ENCODE results near the gene PKD1. TPM values are rescaled to one million over a fixed set of nuclear protein-coding genes. Genes with fewer than 3 reads are reported as not detected.

Gene PKD1
- total RNA-seq, 6 donors from 2014 or later = 75.4 to 567 (median 106) TPM

DNA sequence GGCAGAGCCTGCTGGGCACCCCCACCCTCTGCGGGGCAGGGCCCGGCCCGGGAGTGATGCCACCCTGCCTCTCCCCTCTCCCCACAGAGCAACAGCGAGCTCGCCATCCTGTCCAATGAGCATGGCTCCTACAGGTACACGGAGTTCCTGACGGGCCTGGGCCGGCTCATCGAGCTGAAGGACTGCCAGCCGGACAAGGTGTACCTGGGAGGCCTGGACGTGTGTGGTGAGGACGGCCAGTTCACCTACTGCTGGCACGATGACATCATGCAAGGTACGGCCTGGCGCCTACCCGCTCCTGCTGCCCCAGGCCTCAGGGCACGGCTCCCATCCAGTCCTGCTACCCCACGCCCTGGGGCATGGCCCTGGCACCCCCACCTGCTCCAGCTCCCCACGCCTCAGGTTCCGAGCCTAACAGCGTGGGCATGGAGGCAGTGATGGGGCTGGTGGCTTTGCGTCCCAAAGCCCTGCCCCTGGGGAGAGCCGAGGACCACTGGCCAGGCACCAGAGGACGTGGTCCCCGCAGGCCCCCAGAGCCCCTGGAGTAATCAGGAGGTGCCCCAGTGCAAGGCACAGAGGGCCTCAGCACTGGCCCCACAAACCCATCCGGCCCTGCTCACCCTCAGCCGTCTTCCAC, 49.5 kb downstream of the PKD1 start:
- H3K36me3 ChIP-seq = peaks cover 11 to 97% (median 87%) of the 10 kb centered on the region in 4 donors
- ATAC-seq (ENCODE audit: low FRiP score in 2 of 2) (no peak), DNase-seq (peak in 1 of 2 donors; percentile 77)
- no peaks in the 10 kb centered on the region for H3K27me3 ChIP-seq
- 95 to 100% methylated on average over 2 to 27 of the region's 27 CpGs for WGBS, 2 donors
- no peaks in the 10 kb centered on the region for H3K9me3 ChIP-seq
- no peak overlapping the region for H3K4me3 ChIP-seq
- no peak overlapping the region for H3K27ac ChIP-seq
- TF ChIP-seq POLR2AphosphoS5 (IDR thresholded peaks at IDR 0.05) (no peak), POLR2A (IDR thresholded peaks at IDR 0.05) (no peak), EP300 (IDR thresholded peaks at IDR 0.05) (no peak)
- TF ChIP-seq, protein P1, sequence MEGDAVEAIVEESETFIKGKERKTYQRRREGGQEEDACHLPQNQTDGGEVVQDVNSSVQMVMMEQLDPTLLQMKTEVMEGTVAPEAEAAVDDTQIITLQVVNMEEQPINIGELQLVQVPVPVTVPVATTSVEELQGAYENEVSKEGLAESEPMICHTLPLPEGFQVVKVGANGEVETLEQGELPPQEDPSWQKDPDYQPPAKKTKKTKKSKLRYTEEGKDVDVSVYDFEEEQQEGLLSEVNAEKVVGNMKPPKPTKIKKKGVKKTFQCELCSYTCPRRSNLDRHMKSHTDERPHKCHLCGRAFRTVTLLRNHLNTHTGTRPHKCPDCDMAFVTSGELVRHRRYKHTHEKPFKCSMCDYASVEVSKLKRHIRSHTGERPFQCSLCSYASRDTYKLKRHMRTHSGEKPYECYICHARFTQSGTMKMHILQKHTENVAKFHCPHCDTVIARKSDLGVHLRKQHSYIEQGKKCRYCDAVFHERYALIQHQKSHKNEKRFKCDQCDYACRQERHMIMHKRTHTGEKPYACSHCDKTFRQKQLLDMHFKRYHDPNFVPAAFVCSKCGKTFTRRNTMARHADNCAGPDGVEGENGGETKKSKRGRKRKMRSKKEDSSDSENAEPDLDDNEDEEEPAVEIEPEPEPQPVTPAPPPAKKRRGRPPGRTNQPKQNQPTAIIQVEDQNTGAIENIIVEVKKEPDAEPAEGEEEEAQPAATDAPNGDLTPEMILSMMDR (IDR thresholded peaks at IDR 0.05) = no peak
- H3K4me1 ChIP-seq = peaks cover 19 to 37% (median 25%) of the 10 kb centered on the region in 4 donors

DNA sequence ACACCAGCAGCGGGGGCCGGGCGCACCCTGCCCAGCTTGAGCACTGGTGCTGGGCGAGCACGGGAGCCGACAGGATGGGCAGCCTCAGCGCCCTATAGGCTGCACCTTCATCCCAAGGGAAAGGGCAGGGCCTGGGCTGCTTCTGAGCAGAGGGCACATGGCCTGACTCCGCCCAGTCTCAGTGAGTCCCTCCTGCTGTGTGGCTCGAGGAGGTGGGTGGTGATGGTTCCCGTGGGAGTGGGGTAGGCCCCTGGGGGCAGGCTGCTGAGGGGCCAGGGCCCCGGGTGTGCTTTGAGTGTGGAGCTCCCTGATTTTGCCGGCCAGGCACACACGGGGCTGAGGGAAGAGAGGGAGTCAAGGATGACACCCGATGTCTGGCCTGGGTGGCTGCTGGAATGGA, 50.0 kb downstream of the PKD1 start:
- TF ChIP-seq, protein P1 (IDR thresholded peaks at IDR 0.05) = no peak
- TF ChIP-seq POLR2A (IDR thresholded peaks at IDR 0.05) (no peak), POLR2AphosphoS5 (IDR thresholded peaks at IDR 0.05) (no peak), EP300 (IDR thresholded peaks at IDR 0.05) (no peak)
- H3K4me3 ChIP-seq = no peak overlapping the region
- DNase-seq = no peak
- no peak overlapping the region for H3K27ac ChIP-seq
- H3K4me1 ChIP-seq = peaks cover 19 to 36% (median 27%) of the 10 kb centered on the region in 4 donors
- H3K36me3 ChIP-seq = peaks cover 11 to 99% (median 88%) of the 10 kb centered on the region in 4 donors
- 85% methylated on average over 7 to 14 of the region's 14 CpGs for WGBS, 2 donors
- no peaks in the 10 kb centered on the region for H3K9me3 ChIP-seq
- H3K27me3 ChIP-seq = no peaks in the 10 kb centered on the region
- ATAC-seq (ENCODE audit: low FRiP score in 2 of 2) = no peak

DNA sequence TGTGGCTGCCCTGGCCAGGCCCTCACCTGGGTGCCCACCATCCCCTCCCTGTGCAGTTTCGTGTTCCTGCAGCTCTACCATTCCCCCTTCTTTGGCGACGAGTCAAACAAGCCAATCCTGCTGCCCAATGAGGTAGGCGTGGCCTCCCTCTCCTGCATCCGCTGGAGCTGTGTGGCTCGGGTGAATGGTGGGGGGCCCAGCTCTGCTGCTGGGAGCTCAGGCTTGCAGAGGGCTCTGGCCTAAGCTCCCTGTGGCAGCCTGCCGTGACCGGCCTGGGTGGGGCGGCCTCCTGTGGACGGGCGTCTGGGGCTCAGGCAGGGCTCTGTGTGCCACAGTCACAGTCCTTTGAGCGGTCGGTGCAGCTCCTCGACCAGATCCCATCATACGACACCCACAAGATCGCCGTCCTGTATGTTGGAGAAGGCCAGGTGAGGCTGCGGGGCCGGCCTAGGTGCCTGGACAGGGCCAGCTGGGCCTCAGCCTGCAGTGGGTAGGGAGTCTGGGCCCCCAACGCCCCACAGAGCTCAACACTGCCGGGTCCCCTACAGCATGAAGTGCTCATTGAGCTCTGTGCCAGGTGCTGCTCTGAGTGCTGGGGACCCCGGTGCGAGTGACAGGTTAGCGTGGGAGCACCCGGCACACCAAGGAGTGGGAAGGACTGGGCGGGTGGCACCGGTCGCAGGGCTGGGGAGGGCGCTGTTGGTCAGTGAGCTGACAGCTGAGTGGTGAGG, 50.6 kb downstream of the PKD1 start:
- TF ChIP-seq, protein P1 (IDR thresholded peaks at IDR 0.05) = no peak
- TF ChIP-seq EP300 (IDR thresholded peaks at IDR 0.05) = no peak
- TF ChIP-seq POLR2A (IDR thresholded peaks at IDR 0.05) = no peak
- TF ChIP-seq POLR2AphosphoS5 (IDR thresholded peaks at IDR 0.05) = no peak
- ATAC-seq (ENCODE audit: low FRiP score in 2 of 2) (no peak), DNase-seq (peak in 1 of 2 donors; percentile 79)
- Histone ChIP-seq H3K36me3 (peaks cover 11 to 99% (median 86%) of the 10 kb centered on the region in 4 donors), H3K4me1 (peaks cover 19 to 31% (median 24%) of the 10 kb centered on the region in 4 donors), H3K27me3 (no peaks in the 10 kb centered on the region), H3K9me3 (no peaks in the 10 kb centered on the region), H3K4me3 (no peak overlapping the region), H3K27ac (no peak overlapping the region)
- 90 to 92% methylated on average over 20 to 28 of the region's 29 CpGs for WGBS, 2 donors

DNA sequence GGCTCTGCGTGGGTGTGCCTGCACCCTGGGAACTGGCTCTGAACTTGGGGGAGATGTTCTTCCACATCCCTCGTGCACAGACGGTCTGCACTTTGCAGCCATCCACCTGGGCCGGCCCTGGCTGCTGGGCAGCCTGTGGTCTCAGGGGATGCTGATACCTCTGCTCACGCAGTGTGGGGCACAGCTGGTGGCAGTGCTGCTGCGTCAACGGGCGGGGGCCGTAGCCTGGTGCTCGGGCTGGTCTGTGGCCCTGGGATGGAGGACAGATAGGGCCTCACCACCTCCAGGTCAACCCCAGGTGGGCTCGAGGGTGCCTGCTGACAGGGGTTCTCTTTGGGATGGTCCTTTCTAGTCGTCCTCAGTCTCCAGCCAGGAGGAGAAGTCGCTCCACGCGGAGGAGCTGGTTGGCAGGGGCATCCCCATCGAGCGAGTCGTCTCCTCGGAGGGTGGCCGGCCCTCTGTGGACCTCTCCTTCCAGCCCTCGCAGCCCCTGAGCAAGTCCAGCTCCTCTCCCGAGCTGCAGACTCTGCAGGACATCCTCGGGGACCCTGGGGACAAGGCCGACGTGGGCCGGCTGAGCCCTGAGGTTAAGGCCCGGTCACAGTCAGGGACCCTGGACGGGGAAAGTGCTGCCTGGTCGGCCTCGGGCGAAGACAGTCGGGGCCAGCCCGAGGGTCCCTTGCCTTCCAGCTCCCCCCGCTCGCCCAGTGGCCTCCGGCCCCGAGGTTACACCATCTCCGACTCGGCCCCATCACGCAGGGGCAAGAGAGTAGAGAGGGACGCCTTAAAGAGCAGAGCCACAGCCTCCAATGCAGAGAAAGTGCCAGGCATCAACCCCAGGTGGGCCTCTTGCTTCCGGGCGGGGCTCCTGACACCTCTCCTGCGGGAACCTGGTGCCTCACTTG, 51.6 kb downstream of the PKD1 start:
- Histone ChIP-seq H3K36me3 (peaks cover 9 to 99% (median 87%) of the 10 kb centered on the region in 4 donors), H3K27ac (peak overlapping the region in 3 of 4 donors; percentile 26 to 65 (median 46)), H3K4me3 (no peak overlapping the region), H3K27me3 (no peaks in the 10 kb centered on the region), H3K9me3 (no peaks in the 10 kb centered on the region), H3K4me1 (peaks cover 19 to 31% (median 24%) of the 10 kb centered on the region in 4 donors)
- 97 to 98% methylated on average over 10 to 23 of the region's 44 CpGs for WGBS, 2 donors
- ATAC-seq (ENCODE audit: low FRiP score in 2 of 2) = no peak
- TF ChIP-seq, protein P1 (IDR thresholded peaks at IDR 0.05) = no peak
- TF ChIP-seq POLR2AphosphoS5 (IDR thresholded peaks at IDR 0.05) (no peak), POLR2A (IDR thresholded peaks at IDR 0.05) (no peak), EP300 (IDR thresholded peaks at IDR 0.05) (no peak)
- DNase-seq = peak in 1 of 2 donors; percentile 82
